Muscle layer of duodenum (tissue), 2 donors: ENCODE measurements around the gene TMEM171.

Source experiments
- H3K27ac ChIP-seq: one replicate; pipeline ENCODE4 v1.7.0; 2013; ENCODE audit warnings: mild to moderate bottlenecking, low read length
- H3K27me3 ChIP-seq: one replicate; pipeline ENCODE4 v1.7.0; 2013; ENCODE audit warnings: low read depth, mild to moderate bottlenecking, control low read depth, low read length
- H3K36me3 ChIP-seq, 2 donors: one replicate each; pipeline ENCODE4 v1.7.0; 2013; ENCODE audit warnings: low read length in 2 of 2, control low read depth in 1 of 2, mild to moderate bottlenecking in 1 of 2; ENCODE audit not compliant: insufficient read depth in 2 of 2, control insufficient read depth in 1 of 2
- H3K4me1 ChIP-seq, 2 donors: one replicate each; pipeline ENCODE4 v1.7.0; 2013; ENCODE audit warnings: low read length in 2 of 2, mild to moderate bottlenecking in 2 of 2, control low read depth in 1 of 2, moderate library complexity in 1 of 2; ENCODE audit not compliant: insufficient read depth in 2 of 2, control insufficient read depth in 1 of 2
- H3K4me3 ChIP-seq, 2 donors: one replicate each; pipeline ENCODE4 v1.7.0; 2013; ENCODE audit warnings: low read length in 2 of 2, low read depth in 1 of 2, mild to moderate bottlenecking in 1 of 2
- H3K9me3 ChIP-seq, 2 donors: one replicate each; pipeline ENCODE4 v1.7.0; 2013; ENCODE audit warnings: low read length in 2 of 2, control low read depth in 1 of 2, mild to moderate bottlenecking in 1 of 2; ENCODE audit not compliant: control insufficient read depth in 1 of 2
- donor health status: healthy.

The TMEM171 gene

DNA sequence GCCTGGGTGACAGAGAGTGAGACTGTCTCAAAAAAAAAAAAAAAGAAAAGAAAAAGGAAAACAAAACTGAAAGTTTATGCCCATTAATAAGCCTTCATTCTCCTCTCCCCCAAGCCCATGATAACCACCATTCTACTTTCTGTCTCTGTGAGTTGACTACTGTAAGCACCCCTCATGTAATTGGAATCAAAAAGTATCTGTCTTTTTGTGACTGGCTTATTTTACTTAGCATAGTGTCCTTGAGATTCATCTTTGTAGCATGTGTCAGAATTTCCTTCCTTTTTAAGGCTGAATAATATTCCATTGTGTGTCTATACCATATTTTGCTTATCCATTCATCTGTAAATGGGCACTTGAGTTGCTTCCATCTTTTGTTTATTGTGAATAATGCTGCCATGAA, 14.0 kb upstream of the TMEM171 start:
- H3K9me3 ChIP-seq = peaks cover 0 to 4% of the 10 kb centered on the region in 2 donors
- H3K4me1 ChIP-seq = no peaks in the 10 kb centered on the region
- no peaks in the 10 kb centered on the region for H3K27me3 ChIP-seq
- H3K36me3 ChIP-seq = no peaks in the 10 kb centered on the region
- H3K4me3 ChIP-seq = no peak overlapping the region
- H3K27ac ChIP-seq = no peak overlapping the region

DNA sequence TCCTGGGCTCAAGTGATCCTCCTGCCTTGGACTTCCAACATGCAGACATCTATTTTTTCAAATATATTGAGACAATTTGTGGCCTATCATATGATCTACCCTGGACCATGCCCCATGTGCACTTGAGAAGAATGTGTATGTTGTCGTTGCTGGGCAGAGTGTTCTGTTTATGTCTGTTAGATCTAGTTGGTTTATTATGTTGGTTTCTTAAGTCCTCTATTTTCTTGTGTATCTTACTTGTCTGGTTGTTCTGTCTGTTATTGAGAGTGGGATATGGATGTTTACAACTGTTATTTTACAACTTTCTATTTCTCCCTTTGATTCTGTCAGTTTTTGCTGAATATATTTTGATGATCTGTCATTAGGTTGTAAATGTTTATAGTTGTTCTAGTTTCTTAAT, 10.2 kb upstream of the TMEM171 start:
- Histone ChIP-seq H3K27ac (no peak overlapping the region), H3K27me3 (no peaks in the 10 kb centered on the region), H3K4me3 (no peak overlapping the region), H3K4me1 (no peaks in the 10 kb centered on the region), H3K36me3 (no peaks in the 10 kb centered on the region), H3K9me3 (peaks cover 0 to 4% of the 10 kb centered on the region in 2 donors)

DNA sequence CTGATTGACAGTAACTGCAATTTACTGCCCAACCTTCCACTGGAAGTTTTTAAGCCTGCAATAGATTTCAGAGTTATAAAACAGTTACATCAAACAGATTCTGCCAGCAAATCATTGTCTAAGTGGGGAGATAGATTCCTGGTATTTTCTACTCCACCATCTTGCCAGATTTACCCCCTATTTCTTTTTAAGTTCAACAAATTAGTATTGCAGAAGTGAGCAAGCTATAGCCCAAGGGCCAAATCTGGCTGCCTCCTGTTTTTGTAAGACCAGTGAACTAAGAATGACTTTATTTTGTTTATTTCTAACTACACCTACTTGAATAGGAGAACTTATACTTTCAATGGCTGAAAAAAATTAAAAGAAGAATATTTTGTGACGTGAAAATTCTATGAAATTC, 8.8 kb upstream of the TMEM171 start:
- no peak overlapping the region for H3K4me3 ChIP-seq
- H3K27ac ChIP-seq = no peak overlapping the region
- H3K4me1 ChIP-seq = no peaks in the 10 kb centered on the region
- H3K36me3 ChIP-seq = no peaks in the 10 kb centered on the region
- H3K9me3 ChIP-seq = peaks cover 0 to 4% of the 10 kb centered on the region in 2 donors
- no peaks in the 10 kb centered on the region for H3K27me3 ChIP-seq

DNA sequence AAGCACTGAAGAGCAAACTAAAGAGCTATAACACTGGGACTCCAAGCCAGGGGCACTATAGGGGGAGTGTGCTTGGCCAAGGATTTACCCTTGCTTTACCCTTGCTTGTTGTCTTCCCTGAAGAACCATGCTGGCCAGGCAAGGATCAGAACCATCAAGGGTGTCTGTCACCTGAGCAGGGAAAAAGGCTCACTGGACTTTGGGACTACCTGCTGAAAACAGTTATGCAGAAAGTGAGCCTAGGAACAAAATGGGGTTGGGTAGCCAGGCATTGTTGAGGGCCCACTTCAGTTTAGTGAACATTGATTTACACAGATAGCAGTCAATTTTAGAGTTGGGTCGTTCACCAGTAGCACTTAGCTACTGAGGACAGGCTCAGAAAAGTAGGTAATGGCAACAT, 8.0 kb upstream of the TMEM171 start:
- H3K4me1 ChIP-seq = no peaks in the 10 kb centered on the region
- H3K9me3 ChIP-seq = peaks cover 3 to 4% of the 10 kb centered on the region in 2 donors
- H3K4me3 ChIP-seq = no peak overlapping the region
- no peak overlapping the region for H3K27ac ChIP-seq
- no peaks in the 10 kb centered on the region for H3K27me3 ChIP-seq
- H3K36me3 ChIP-seq = no peaks in the 10 kb centered on the region

DNA sequence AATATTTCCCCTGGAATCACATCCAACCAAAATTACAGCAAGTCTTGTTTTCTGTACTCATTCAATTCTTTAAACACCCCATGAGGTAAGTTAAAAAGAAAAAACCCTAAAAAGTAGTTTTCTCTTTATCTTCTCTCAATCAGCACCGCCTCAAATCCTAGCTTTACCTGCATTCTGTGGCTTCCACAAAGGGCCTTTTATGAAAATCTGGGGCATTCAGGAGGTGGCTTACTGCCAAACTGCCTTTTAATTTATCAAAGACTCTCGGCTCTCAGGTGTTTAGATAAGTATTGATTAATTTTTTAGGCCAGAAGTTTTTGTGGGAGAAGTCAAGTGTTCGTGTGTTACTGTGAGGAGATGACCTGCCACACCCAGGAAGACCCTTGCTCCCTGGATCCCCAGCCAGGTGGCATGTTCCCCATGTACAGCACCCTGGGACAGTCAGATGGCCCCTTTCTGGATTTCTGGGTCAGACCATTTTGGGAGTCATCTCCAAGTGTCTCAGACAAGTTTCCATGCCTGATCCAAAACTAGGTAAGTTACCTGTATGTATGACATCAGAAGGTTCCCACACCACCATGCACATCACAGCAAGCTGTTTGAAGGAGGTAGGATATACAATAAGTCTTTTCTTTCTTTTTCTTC, 6.2 kb upstream of the TMEM171 start:
- H3K4me1 ChIP-seq = no peaks in the 10 kb centered on the region
- no peak overlapping the region for H3K4me3 ChIP-seq
- no peaks in the 10 kb centered on the region for H3K27me3 ChIP-seq
- no peak overlapping the region for H3K27ac ChIP-seq
- H3K36me3 ChIP-seq = no peaks in the 10 kb centered on the region
- peaks cover 0 to 9% of the 10 kb centered on the region in 2 donors for H3K9me3 ChIP-seq

DNA sequence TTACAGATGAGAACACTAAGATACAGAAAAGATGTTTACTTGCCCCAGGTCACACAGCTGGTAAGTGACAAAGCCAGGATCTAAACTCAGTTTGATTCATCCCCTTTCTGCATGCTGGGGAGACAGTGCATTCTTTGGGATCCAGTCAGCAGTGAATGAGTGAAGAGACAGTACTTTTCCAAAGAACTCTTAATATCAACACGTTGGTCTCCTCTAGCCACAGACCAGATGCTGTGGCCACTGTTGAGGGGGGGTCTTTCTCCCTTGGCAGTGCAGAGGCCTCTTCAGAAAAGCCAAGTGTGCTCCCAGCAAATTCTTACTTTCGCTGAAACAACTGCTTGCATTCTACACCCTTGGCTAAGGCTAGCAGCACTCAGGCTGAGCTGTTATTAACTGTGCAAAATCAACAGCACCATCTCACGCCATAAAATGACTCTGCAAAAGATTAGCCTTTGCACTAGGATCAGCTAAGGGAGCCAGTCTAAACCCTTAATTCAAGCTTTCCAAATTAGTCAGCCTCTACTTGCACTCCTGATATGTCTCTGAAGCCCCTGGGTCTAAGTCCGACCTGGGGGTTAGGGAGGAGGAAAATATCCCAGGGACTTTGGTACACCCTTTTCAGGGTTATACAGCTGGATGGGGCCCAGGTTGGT, 4.8 kb upstream of the TMEM171 start:
- Histone ChIP-seq H3K4me1 (peaks cover 0 to 9% of the 10 kb centered on the region in 2 donors), H3K36me3 (no peaks in the 10 kb centered on the region)

DNA sequence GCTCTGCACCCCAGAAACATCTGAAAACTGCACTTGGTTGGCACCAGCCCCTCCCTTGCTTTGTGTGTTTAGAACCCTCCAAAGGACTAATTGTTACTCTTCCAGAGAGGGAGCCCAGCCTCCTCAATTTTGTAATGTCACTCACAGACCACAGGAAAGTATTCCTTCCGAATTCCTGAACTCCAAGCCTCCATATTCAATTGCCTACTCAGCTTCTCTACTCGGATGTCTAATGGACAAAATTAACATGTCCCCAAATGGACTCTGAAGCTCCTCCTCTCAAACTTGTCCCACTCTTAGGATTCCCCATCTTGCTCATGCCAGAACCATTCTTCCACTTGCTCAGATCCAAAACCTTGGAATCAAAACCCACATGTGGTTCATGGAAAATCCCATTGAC, 3.9 kb upstream of the TMEM171 start:
- peaks cover 6% of the 10 kb centered on the region for H3K27me3 ChIP-seq
- peaks cover 0 to 14% of the 10 kb centered on the region in 2 donors for H3K4me1 ChIP-seq
- no peak overlapping the region for H3K4me3 ChIP-seq
- H3K36me3 ChIP-seq = no peaks in the 10 kb centered on the region
- H3K9me3 ChIP-seq = peaks cover 0 to 9% of the 10 kb centered on the region in 2 donors
- no peak overlapping the region for H3K27ac ChIP-seq

More for the DNA sequence above, 4.8 kb upstream of the TMEM171 start:
- no peak overlapping the region for H3K27ac ChIP-seq
- H3K27me3 ChIP-seq = no peaks in the 10 kb centered on the region
- peaks cover 0 to 9% of the 10 kb centered on the region in 2 donors for H3K9me3 ChIP-seq
- H3K4me3 ChIP-seq = no peak overlapping the region

DNA sequence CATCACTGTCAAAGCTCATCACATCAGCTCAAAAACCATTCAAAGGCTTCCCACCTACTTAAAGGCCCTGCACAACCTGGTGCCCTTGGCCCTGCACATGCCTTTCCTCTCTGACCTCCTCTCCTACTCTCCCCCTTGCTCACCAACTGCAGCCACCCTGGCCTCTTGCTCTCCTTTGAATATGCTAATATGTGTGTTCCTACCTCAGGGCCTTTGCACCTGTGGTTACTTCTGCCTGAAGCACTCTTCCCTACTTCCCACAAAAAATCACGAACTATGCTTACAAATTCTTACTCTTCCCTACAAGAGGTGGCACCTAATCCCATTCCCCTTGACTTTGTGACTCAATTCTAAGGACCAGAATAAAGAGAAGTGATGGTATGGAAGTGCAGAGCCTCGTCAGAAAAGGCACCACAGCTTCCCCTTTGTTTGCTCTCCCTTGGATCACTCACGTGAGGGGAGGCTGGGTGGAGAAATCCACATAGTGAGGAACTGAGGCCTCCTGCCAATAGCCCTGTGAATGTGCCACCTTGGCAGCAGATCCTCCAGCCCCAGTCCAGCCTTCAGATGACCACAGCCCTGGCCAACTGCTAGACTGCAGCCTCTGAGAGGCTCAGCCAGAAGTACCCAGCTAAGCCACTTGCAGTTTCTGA, 3.2 kb upstream of the TMEM171 start:
- Histone ChIP-seq H3K27me3 (peaks cover 6% of the 10 kb centered on the region), H3K4me1 (peaks cover 0 to 14% of the 10 kb centered on the region in 2 donors)

DNA sequence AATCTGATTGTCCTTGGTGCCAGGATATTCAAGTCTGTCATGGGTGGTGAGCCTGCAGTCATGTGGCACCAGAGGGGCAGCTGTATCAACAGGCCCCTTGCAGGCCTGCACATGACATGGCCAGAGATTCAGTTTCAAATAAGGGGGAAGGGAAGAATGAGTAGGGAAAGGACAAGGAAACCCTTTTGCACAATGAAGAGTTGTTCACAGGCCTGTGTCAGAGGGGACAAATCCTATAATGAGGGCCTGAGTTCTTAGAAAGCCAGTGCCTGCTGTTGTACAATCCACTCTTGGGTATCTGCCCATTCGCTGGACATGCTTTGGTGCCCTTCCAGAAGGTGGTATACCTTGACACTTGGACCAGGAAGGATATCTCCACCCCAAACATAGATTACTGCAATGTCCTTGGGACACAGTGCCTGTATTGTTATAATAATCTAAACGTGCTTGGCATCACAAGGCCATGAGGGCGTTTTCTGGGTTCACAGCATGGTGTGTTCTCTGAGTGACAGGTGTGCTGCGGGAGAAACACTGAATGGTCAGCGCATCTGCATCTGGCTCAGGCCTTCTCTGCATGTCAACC, 1.9 kb upstream of the TMEM171 start:
- Histone ChIP-seq H3K27ac (peak overlapping the region; percentile 79), H3K36me3 (no peaks in the 10 kb centered on the region), H3K9me3 (peaks cover 0 to 9% of the 10 kb centered on the region in 2 donors), H3K4me1 (peaks cover 3 to 14% of the 10 kb centered on the region in 2 donors), H3K27me3 (peaks cover 6% of the 10 kb centered on the region), H3K4me3 (no peak overlapping the region)

More for the DNA sequence above, 3.2 kb upstream of the TMEM171 start:
- H3K4me3 ChIP-seq = no peak overlapping the region
- no peaks in the 10 kb centered on the region for H3K36me3 ChIP-seq
- H3K27ac ChIP-seq = no peak overlapping the region
- H3K9me3 ChIP-seq = peaks cover 0 to 9% of the 10 kb centered on the region in 2 donors

DNA sequence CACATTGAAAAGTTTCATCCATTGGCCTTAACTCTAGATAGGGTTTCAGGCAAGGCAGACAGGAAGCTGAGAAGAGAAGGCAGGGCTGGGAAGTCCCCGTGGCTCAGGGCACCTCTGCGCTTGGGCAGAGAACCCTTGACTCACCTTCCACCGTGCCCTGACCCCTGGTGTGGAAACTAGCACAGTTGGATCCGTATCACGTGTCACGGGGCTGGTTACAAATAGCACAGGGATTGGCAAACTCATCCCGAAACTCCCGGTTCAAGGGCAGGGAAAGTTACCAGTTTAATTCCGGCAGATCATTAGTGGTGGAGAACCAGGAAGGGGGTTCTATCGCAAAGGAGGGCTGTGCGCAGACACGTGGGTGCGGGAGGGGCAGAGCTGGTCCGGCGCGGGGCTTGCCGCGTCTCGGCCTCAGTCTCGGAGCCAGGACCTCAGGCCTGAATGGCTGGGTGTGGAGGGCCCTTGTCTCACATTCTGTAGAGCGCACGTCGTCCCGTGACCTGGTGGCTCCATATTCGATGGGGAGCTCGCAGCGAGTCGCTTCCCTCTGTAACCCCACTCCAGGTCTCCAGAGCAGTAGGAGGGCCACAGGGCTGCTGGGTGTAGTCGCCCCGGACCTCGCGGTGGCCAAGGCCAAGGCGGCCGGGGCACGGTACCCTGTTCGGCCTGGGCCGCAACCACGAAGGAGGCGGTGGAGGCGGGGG, 771 bp upstream of the TMEM171 start:
- Histone ChIP-seq H3K27me3 (peaks cover 6% of the 10 kb centered on the region), H3K27ac (peak overlapping the region; percentile 79)

DNA sequence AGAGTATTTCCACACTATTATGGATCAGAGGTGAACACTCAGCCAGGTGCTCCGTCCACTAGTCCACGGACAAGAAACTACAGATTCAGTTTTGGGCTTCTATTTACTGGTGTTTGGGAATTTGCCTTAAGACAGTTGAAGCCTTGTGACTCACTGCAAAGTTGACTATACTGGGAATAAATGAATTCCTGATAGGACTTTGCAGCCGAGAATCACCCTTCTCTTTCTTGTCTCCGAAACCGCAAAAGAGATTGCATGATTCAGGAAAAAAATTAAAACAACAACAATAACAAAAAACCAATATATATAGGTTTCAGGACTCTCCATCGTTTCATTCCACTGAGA, 716 bp downstream of the TMEM171 start:
- Histone ChIP-seq H3K36me3 (no peaks in the 10 kb centered on the region), H3K27ac (peak overlapping the region; percentile 82), H3K4me1 (peaks cover 3 to 14% of the 10 kb centered on the region in 2 donors), H3K9me3 (peaks cover 0 to 9% of the 10 kb centered on the region in 2 donors), H3K27me3 (peaks cover 6% of the 10 kb centered on the region), H3K4me3 (peak overlapping the region; percentile 52 to 76)

More for the DNA sequence above, 771 bp upstream of the TMEM171 start:
- Histone ChIP-seq H3K9me3 (peaks cover 0 to 9% of the 10 kb centered on the region in 2 donors), H3K4me1 (peaks cover 3 to 14% of the 10 kb centered on the region in 2 donors), H3K36me3 (no peaks in the 10 kb centered on the region), H3K4me3 (peak overlapping the region in 1 of 2 donors; percentile 68)
